GM18517 (cell line): ENCODE results near the gene SLC1A2.

Experiments
- ATAC-seq: cut with Tn5 transposase; IDR thresholded peaks from one replicate; pipeline ENCODE4 v1.9.1; 2021; ENCODE audit warnings: mild to moderate bottlenecking, moderate library complexity; ENCODE audit not compliant: unreplicated experiment

The SLC1A2 gene

DNA sequence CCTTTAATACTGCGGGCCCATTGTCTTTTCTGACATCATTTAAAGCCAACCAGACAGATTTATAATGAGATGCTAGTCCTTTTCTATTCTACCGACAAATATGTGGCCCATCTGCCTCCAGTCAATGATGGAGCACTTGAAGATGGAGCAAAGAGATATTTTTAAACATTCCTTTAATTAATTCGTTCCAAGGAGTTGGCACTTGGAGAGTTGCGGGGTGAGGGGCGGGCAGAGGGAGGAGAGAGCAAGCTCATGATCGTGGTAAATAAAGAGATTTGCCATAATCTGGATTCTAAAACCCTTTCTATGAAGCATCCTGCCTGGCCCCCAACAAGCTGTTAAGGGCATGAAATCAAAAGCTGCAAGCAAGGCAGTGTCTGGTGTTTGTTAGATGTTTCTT lies 5.0 kb downstream of the SLC1A2 start:
- ATAC-seq: no peak

DNA sequence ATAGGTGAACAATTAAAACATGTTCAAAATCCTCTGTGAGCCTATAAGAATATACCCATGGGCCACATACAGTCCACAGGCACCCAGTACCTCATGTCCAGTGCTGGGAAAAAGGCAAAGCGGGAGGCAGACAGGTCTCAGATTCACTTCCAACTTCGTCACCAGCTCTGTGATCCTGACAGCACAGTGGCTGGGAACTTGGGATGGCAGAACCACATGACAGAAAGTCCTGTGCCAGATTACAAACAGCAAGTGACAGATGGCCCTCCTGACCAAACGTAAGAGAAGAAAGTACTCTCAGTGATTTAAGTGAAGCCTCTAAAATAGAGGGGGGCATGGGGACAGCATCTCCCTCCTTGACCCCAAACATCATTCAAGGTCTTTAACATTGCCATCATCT lies 5.8 kb downstream of the SLC1A2 start:
- no peak for ATAC-seq

DNA sequence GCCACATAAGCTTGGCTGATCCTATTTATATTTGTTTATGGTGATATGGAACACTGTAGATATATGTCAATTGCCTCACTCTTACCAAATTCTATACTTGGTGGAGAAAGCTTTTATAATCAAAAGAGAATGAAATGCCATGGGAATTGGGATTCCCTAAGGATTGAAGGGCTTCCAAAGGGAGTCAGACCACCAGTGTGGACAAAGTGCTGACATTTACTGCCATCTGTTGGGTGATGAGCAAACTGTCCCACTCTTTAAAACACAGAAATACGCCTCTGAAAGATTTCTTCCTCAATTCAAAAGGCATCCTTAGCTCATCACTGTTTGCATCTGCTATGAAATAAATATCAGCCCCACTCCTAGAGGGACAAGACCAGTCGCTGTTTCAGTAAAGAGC lies 7.1 kb downstream of the SLC1A2 start:
- ATAC-seq: no peak

DNA sequence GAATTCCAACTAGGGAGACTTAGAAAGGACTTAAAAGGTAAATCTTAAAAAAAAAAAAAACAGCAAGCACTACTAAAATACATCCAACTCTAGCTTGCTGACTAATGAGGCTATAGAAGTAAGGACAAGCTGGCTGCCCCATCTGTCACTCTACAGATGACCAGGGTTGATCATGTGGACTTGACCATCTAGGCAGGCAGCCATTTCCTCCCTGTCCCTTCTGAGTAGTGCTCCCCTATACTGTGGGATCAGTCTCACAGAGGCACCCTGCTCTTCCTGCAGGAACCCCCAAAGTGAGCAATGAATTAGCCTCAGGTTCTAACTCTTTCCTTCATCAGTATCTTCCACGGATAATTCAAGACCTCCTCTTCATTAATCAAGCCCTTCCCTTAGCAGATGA lies 12.3 kb downstream of the SLC1A2 start:
- no peak for ATAC-seq

DNA sequence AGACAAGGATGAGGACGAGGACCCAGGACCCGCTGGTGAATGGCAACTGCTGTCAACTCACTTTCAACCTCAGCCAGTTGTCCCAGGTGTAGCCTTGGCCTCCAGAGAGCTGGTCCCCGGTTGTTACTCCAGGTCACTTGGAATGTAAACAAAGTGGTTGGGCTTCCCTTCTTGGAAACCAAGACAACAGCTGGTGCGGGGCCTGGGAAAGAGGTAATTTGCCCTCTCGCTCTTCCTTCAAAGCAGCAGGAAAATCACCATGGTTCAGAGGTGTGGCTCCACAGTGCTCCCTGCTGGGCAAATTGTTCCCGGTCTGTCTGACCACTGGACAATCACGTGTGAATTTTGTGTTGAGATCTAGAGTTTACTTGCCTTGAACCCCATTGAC lies 15.0 kb downstream of the SLC1A2 start:
- no peak for ATAC-seq

DNA sequence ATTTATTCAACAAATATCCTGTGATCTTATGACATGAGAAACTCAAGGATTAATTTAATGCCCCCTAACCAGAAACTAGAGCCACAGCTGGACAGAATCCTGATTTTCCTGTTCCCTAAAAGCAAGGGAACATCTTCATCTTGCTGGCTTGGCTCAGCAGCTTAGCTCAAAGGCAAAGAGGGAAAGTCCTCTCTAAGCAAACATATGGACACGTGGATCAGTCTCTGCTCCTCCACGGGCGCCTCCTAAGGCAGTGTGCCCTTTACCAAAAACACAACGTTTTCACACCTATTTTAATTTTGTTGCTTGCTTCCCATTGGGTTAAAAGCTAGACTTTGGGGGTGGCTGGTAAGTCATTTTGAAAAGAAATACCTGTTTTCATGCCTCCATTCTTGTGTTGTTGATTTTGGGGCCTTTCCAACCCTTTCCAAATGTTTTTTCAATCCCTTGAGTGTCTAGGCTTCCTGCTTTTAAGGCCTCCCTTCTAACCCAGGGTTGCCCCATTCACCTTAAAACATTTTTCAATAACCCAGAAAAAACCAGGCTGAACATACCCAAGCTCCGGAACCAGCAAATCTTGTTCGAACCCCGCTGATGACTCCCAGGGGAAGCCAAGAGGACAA lies 15.5 kb downstream of the SLC1A2 start:
- ATAC-seq: no peak

DNA sequence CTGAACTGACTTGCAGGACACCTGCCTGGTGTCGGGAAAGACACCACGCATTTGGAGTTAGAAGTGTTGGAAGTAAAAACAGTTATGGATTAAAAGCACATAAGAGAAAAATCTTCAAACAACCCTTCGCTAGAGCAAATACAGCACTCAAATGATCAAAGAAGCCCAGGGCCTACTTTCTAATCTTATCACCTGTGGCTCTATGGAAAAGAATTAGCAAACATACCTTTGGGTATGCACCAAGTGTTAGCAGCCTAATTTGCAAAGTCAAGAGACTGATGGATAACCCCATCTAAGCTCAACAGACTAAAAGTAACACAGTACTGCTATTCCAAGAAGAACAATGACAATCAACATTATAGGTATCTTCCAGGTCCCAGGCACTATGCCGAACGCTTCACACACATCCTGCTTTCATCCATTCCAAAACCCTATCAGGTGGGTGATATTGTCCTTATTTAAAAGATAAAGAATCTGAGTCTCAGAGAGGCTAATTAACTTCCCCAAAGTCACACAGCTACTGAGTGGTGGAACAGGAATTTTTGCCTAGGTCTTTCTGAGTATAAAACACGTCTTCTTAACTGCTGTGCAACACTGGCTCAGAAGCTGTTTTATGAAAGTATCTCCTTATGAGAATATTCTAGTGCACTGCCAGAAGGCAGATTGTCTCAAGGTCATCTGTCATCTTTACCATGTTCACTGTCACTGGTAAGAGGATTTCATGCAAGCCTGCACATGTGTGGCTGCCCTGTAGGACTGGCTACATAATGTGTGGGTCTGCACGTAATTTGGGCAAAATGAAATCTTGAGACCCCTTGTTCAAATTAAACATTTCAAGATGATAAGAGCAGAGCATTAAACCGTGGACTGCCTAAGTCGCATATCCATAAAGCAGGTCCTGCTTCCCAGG lies 16.4 kb downstream of the SLC1A2 start:
- no peak for ATAC-seq

DNA sequence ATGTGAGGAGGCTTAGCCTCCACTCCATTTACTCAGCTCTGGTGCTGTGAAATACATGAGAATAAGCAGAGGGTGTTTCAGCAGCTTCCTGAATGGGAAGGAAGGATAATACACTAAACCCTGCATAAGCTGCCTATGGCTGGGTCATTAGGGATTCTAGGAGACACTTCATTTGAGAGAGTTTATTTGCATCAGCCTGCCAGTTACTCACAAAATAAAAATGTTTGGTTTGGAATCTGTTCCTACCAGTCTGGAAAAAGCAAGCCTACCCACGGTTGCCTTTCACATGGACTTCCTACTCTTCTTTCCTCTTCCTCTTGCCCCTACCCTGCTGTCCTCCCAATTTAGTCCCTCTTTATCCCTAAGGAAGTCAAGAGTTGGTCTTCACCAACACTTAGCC lies 20.5 kb downstream of the SLC1A2 start:
- no peak for ATAC-seq

DNA sequence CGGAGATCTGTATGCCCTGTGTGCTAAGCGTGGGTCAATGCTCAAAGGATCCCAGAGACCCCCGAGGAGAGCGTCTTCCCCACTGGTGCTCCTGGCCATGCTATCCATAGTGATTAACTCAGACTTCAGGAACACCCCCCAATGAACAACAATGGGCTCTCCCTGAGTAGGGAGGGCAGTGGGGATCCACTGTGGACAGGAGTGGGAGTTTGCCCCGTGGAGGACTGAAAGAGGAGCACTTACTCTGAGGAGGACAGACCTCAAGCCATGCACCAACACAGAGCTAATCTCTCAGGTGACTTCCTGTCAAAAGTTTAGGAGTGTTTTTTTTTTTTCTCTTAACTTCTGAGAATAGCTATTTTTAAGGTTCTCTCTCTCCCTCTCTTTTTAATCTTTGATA lies 24.4 kb downstream of the SLC1A2 start:
- no peak for ATAC-seq

DNA sequence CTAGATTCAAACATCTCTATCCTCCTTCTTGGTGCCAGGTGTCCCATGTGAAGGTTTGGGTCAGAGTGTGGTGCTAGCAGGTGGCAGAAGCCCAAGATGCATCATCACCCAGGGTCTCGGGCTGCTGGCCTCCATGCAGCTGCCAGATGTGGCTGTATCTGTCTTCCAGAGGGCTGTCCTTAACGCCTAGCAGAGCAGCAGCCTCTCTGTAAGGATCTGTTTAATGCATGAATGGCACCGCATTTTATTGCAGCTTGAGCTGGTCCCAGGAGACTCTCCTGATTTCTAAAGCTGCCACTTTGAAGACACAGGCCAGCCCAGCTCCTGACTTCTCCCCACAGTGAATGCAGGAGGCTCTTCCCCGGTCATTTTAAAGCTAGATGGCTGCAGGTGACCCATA lies 26.3 kb downstream of the SLC1A2 start:
- ATAC-seq: no peak

DNA sequence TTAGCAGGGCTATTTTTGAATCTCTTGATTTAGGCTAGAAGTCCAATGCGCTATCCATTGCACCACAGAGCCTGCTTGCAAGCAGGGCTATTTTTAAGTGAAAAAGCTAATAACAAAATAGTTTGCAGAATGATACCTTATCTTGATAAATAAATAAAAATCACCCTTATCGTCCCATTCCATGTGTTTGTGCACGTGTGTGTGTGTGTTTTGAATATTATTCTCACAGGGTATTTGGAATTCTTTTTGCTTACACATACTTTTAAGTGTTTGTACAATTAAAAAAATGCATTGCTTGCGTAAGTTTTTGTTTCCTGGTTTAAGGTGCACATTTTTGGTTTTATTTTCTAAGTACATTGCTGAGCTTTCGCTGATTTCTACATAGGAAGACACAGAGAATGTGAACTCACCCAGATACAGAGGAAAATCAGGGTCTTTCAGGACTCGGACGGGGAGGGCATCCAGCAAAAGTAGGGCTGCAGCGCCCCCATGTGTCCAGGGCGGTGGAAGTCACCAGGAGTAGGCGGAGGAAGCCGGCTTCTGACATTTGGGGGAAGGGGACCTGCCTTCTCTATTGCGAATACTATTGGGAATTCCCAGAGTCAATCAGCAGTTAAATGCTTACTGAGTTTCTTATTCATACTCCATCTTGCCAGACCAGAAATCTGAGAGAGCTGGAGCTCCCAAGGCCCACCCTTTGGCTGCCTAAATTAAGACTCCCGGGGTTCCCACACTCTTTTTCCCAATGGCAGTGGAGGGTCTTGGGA lies 27.3 kb downstream of the SLC1A2 start:
- peak; percentile 37 for ATAC-seq

DNA sequence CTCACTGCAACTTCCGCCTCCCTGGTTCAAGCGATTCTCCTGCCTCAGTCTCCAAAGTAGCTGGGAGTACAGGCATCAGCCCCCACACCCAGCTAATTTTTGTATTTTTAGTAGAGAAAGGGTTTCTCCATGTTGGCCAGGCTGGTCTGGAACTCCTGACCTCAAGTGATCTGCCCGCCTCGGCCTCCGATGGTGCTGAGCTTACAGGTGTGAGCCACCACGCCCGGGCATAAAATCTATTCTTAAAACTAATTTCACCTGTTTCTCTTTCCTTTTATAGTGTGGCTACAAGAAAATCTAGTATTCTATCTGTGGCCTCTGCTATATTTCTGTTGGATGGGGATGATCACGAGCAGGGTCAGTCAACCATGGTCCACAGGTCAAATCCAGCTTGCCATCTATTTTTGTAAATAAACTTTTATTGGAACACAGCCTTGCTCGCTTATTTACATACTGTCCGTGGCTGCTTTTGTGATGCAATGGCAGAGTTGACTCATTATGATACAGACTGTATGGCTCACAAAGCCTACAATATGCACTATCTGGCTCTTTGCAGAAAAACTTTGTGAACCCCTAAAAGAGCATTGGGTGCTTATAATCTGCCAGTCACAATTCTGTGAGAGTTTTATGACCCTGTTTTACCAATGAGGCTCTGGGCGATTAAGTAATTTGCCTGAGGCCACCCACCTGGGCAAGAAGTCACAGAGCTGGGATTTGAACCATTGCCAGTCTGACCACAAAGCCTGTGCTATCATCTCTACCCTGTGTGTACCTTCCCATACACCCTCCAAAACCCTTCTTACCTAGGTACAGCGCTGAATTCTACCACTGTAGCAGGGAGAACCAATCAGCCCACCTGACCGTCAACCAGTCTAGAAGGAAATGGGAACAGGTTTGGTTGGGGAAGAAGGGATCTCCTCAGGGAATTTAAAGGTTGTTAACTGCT lies 28.3 kb downstream of the SLC1A2 start:
- peak; percentile 92 for ATAC-seq

DNA sequence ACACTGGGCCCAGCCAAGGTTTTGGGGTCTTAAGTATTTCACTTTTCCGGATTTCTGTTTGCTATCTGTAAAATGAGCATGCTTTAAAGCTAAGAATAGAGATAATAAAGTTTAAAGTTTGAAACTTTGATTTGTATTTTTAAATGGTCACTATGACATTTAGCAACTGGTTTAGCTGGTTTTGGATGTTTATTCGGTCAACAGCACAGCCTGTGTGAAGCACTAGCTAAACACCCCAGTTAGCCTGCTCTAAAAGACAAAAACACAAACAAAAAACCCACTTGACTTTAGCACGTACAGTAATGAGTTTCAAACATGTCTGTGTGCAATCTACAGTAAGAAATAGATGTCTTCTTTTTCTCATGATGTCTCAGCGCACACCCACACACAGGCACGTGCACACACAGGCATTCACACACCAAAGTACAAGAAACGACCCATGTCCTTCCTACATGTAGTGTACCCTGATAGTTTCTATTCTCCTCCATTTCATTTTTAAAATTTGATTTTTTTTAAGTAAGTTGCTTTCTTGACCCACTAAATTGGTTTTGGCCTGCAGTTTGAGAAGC lies 29.4 kb downstream of the SLC1A2 start:
- no peak for ATAC-seq

DNA sequence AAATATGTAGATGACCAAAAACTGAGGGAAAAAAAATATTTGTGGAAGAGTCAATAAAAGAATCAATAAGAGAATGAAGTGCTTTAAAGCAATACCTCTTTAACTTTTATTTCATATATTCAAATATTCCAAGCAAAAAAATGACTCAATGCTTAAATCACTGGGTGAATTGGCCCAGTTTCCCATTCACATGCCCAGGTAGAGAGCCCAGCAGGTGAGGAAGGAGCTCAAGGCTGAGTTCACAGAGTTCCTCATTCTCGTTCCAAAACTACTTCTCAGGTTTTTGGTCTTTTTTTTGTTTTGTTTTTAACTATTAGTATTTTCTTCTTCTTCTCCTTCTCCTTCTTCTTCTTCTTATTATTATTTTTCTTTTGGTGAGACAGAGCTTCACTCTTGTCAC lies 30.2 kb downstream of the SLC1A2 start:
- ATAC-seq: no peak

DNA sequence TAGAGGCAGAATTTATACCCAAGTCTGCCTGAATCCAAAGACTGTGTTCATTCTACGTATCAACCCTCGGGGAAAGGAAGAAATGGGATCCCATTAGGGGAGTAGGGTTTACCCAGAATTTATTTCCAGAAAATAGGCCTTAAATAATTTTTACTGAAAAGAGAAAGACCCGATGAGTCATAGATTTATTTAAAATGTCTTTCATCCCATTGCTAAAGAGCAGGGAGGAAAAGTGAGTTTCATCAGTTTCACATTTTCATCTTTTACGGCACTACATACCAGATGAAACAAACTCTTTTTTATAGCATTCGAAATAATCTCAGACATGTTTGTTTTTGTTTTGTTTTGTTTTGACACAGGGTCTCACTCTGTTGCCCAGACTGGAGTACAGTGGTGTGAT lies 31.3 kb downstream of the SLC1A2 start:
- ATAC-seq: no peak

DNA sequence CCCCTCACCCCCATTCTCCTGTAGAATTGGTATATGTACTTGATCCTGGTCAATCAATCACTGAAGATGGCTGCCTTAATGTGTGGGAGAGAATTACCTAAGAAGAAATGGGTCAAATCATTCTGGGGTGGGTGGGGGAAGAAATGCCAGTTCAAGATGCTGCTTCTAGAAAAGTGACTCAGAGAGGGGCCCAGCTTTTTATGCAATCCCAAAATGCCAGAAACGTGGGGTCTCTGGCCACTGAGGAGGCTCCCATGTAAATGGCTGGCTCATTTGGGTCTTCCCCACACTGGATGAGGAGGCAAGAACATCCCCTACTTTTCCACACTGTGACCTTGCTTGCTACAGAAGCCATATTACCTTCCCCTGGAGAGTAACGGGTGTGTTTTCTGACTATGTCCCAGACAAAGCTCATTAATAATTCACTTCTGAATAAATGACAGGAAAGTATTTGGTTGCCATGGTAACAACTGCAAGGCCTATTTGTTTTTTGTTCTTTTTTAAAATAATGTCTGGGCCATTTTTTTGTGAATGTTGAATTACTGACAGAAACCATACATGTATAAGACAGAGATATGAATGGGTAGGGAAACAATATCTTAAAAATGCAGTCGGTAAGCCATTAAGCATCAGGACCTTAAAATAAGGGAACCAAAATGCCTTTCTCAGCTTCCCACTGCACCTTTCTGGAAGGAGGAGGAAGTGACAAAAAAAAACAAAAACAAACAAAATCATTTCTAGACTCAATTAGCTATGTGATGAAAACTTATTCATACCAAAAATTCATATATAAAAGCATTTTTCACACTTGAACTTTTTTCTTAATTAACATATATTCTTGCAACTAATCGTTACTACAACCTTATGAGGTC lies 32.0 kb downstream of the SLC1A2 start:
- no peak for ATAC-seq

DNA sequence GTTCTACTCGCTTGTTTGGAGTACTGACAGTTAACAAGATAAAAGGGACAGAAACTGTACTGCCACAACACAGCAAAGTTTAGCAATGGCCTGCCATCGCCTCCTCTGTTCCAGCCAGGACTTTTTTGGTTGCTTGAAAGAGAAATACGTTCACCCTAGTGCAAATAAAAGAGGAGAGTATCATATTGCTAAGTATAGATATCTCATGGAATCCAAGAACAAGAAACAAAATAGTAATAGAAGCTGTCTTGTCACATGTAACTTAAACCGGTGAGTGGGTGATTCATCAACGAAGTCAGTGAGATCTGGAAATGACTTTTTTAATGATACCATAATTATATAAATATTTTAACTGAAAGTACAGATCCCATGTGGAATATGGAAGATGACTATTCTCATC lies 35.4 kb downstream of the SLC1A2 start:
- ATAC-seq: no peak

DNA sequence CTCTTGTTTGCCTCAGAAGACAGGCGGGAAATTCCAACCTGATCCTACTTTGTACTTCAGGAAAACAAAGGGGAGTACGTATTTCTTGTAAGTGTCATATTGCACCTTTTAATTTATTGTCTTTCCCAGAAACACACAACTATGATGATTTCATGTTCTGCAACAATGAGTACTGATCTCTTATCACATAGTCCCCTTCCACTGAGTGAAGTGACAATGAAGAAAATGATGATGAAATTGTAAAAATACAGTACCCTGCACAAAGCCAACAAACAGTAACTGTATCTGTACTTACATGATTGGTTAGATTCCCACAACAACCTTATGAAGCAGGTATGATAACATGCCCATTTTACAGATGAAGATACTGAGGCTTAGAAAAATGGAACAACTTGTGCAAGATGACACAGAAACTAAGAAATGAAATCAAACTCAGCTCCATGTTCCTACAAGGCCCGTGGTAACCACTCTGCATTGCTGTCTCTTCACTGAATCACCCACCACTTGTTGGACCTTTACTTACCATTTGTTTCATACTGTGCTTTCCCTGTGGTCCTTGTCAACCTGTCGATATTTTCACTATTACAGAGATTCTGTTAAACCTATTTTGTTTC lies 37.5 kb downstream of the SLC1A2 start:
- no peak for ATAC-seq

DNA sequence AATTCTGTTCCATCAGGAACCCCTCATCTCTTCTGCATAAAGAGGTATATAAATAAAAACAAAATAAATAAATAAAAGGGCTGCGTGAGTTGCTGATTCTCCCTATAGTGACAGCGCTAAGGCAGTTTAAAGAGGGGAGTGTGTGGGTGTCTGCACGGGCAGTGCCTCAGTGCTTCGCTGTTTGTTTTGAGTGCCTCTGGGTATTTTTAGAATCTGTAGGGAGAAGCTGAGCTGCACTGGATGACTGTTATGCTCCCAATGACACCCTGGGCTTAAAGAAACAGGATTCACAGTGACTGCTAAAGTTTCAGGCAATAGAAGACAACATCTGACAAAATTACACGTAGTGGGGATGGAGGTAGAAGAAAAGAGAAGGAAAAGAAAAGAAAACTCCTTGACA lies 38.8 kb downstream of the SLC1A2 start:
- ATAC-seq: no peak
